BE2C (cell line): ENCODE results near the gene PHACTR3.

Experiments
- DNase-seq: peaks from one replicate; pipeline ENCODE4 v3.0.0-alpha.2; 2020
- H3K27me3 ChIP-seq: fragments of 250-450 bp; sonication (Bioruptor Pico); 2 replicates; pipeline ENCODE4 v1.5.1; 2020; ENCODE audit warnings: mild to moderate bottlenecking
- H3K36me3 ChIP-seq: fragments of 250-450 bp; sonication (Bioruptor Pico); 2 replicates; pipeline ENCODE4 v1.5.1; 2020; ENCODE audit warnings: mild to moderate bottlenecking
- H3K4me1 ChIP-seq: fragments of 250-450 bp; sonication (Bioruptor Pico); 2 replicates; pipeline ENCODE4 v1.5.1; 2020
- H3K4me3 ChIP-seq: 2 replicates; pipeline ENCODE4 v1.5.1; 2011; ENCODE audit warnings: low read depth, low read length
- H3K9me3 ChIP-seq: fragments of 250-450 bp; sonication (Bioruptor Pico); 2 replicates; pipeline ENCODE4 v1.5.1; 2020
- CTCF ChIP-seq: IDR thresholded peaks from 2 replicates; pipeline ENCODE4 v1.5.1; 2012; ENCODE audit warnings: mild to moderate bottlenecking, low read depth, low read length

Gene PHACTR3

GRCh38 chr20:59572515-59572914, 31.8 kb upstream of the PHACTR3 start:
- Histone ChIP-seq H3K4me1 (no peaks in the 10 kb centered on the region), H3K4me3 (no peak overlapping the region), H3K9me3 (no peaks in the 10 kb centered on the region), H3K27me3 (peaks cover 21% of the 10 kb centered on the region), H3K36me3 (no peaks in the 10 kb centered on the region)
- TF ChIP-seq CTCF, result no peak
- DNase-seq, result no peak

GRCh38 chr20:59573837-59574236, 30.5 kb upstream of the PHACTR3 start:
- H3K27me3 ChIP-seq, result peaks cover 34% of the 10 kb centered on the region
- H3K4me1 ChIP-seq, result no peaks in the 10 kb centered on the region
- no peak overlapping the region for H3K4me3 ChIP-seq
- H3K36me3 ChIP-seq, result no peaks in the 10 kb centered on the region
- no peak for DNase-seq
- H3K9me3 ChIP-seq, result no peaks in the 10 kb centered on the region
- TF ChIP-seq CTCF, result no peak

GRCh38 chr20:59574308-59574707, 30.0 kb upstream of the PHACTR3 start:
- no peaks in the 10 kb centered on the region for H3K36me3 ChIP-seq
- H3K4me3 ChIP-seq, result no peak overlapping the region
- TF ChIP-seq CTCF, result no peak
- no peaks in the 10 kb centered on the region for H3K4me1 ChIP-seq
- no peaks in the 10 kb centered on the region for H3K9me3 ChIP-seq
- no peak for DNase-seq
- peaks cover 39% of the 10 kb centered on the region for H3K27me3 ChIP-seq

GRCh38 chr20:59575216-59575615, 29.1 kb upstream of the PHACTR3 start:
- no peak for DNase-seq
- no peak for TF ChIP-seq CTCF
- H3K27me3 ChIP-seq, result peaks cover 48% of the 10 kb centered on the region
- H3K36me3 ChIP-seq, result no peaks in the 10 kb centered on the region
- H3K9me3 ChIP-seq, result no peaks in the 10 kb centered on the region
- H3K4me3 ChIP-seq, result no peak overlapping the region
- H3K4me1 ChIP-seq, result no peaks in the 10 kb centered on the region

GRCh38 chr20:59575653-59576052, 28.7 kb upstream of the PHACTR3 start:
- TF ChIP-seq CTCF, result no peak
- H3K4me1 ChIP-seq, result no peaks in the 10 kb centered on the region
- no peak overlapping the region for H3K4me3 ChIP-seq
- H3K36me3 ChIP-seq, result no peaks in the 10 kb centered on the region
- H3K27me3 ChIP-seq, result peaks cover 51% of the 10 kb centered on the region
- no peak for DNase-seq
- no peaks in the 10 kb centered on the region for H3K9me3 ChIP-seq

- no peak for DNase-seq
- Histone ChIP-seq H3K27me3 (peaks cover 58% of the 10 kb centered on the region), H3K9me3 (no peaks in the 10 kb centered on the region), H3K36me3 (no peaks in the 10 kb centered on the region), H3K4me3 (no peak overlapping the region), H3K4me1 (no peaks in the 10 kb centered on the region)
- TF ChIP-seq CTCF, result no peak
Observed at GRCh38 chr20:59576216-59576953, 28.0 kb upstream of the PHACTR3 start.
